SKM-1 treated with dmso at 0.1 percent for 144 hours (cell line): Measurements from ENCODE around the gene TMEM200C.

ENCODE experiments used
- DNase-seq: peaks from one replicate; lab custom pipeline; 2025; ENCODE audit not compliant: unreplicated experiment; lab: John Stamatoyannopoulos, UW

Gene TMEM200C

GRCh38 chr18:5895299-5895875 is at the start of gene TMEM200C:
Gene TMEM200C, minus strand, starts transcription at chr18:5895522. Its CDS starts 3,459 bp downstream, at chr18:5892063.
- no peak for DNase-seq

GRCh38 chr18:5944448-5944847 is 49.1 kb upstream of the TMEM200C start:
- no peak for DNase-seq

GRCh38 chr18:5943514-5943913 is 48.2 kb upstream of the TMEM200C start:
- no peak for DNase-seq

- no peak for DNase-seq
These were observed 47.3 kb upstream of the TMEM200C start for GRCh38 chr18:5942591-5942990.

GRCh38 chr18:5941890-5942289 is 46.6 kb upstream of the TMEM200C start:
- no peak for DNase-seq

GRCh38 chr18:5939801-5940667 is 44.7 kb upstream of the TMEM200C start:
- DNase-seq: no peak

GRCh38 chr18:5937795-5938194 is 42.5 kb upstream of the TMEM200C start:
- DNase-seq: no peak

GRCh38 chr18:5937121-5937520 is 41.8 kb upstream of the TMEM200C start:
- no peak for DNase-seq

GRCh38 chr18:5930789-5931188 is 35.5 kb upstream of the TMEM200C start:
- no peak for DNase-seq

- no peak for DNase-seq
These were observed 23.0 kb upstream of the TMEM200C start for GRCh38 chr18:5918205-5918858.

- DNase-seq: no peak
These were observed 19.6 kb upstream of the TMEM200C start for GRCh38 chr18:5914951-5915350.

GRCh38 chr18:5914016-5914415 is 18.7 kb upstream of the TMEM200C start:
- no peak for DNase-seq

GRCh38 chr18:5912566-5912965 is 17.2 kb upstream of the TMEM200C start:
- DNase-seq: no peak

- no peak for DNase-seq
These were observed 13.8 kb upstream of the TMEM200C start for GRCh38 chr18:5909125-5909524.

- DNase-seq: no peak
These were observed 8.1 kb upstream of the TMEM200C start for GRCh38 chr18:5903386-5903785.

GRCh38 chr18:5900262-5900661 is 4.9 kb upstream of the TMEM200C start:
- no peak for DNase-seq

GRCh38 chr18:5899835-5900234 is 4.5 kb upstream of the TMEM200C start:
- DNase-seq: no peak

- no peak for DNase-seq
These were observed 786 bp upstream of the TMEM200C start for GRCh38 chr18:5895876-5896740.

- no peak for DNase-seq
These were observed 567 bp downstream of the TMEM200C start for GRCh38 chr18:5894611-5895298.

GRCh38 chr18:5893956-5894610 is 1.2 kb downstream of the TMEM200C start:
- no peak for DNase-seq
